DLD1 (cell line): ENCODE results near the gene WDR20.
"Not testable (repeated sequence)": the region's sequence is repeated elsewhere in the genome, so short reads cannot be mapped to it uniquely, and the experiment has no call there.

Experiments
- in situ Hi-C: cut with HindIII; loops from 2 replicates; pipeline ENCODE4 v1.10.0; 2017; ENCODE audit warnings: low sequenced_read_pairs

The WDR20 gene

GRCh38 chr14:102139286-102140026 is at the start of gene WDR20:
TSS of gene WDR20 (plus strand) at chr14:102139897. CDS start at chr14:102139924, 27 bp downstream.
- in situ Hi-C loops: no loop called here

- in situ Hi-C loops: no loop called here
Measured at GRCh38 chr14:102090713-102091112, 49.0 kb upstream of the WDR20 start.

GRCh38 chr14:102092806-102093205 is 46.9 kb upstream of the WDR20 start:
- in situ Hi-C loops: no loop called here

DNA sequence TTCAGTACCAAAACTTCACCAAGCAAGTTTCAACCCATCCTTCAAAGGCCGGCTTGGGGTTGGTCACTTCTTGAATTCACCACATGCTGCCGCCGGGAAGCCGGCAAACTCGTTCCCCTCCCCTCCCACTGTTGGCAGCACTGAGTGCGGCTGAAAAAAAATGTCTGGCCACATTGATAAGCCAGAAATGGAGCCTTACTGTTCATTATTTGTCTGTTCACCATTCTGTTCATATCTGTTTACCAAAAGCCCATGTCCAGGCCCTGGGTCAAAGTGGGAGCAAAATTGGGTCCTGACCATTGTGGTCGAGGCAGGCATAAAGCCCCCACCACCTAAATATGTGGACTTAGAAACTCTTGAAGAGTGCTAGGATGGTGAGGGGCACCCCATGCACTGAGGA is 45.6 kb upstream of the WDR20 start:
- in situ Hi-C loops: no loop called here

- in situ Hi-C loops: no loop called here
Measured at GRCh38 chr14:102095231-102095870, 44.3 kb upstream of the WDR20 start.

DNA sequence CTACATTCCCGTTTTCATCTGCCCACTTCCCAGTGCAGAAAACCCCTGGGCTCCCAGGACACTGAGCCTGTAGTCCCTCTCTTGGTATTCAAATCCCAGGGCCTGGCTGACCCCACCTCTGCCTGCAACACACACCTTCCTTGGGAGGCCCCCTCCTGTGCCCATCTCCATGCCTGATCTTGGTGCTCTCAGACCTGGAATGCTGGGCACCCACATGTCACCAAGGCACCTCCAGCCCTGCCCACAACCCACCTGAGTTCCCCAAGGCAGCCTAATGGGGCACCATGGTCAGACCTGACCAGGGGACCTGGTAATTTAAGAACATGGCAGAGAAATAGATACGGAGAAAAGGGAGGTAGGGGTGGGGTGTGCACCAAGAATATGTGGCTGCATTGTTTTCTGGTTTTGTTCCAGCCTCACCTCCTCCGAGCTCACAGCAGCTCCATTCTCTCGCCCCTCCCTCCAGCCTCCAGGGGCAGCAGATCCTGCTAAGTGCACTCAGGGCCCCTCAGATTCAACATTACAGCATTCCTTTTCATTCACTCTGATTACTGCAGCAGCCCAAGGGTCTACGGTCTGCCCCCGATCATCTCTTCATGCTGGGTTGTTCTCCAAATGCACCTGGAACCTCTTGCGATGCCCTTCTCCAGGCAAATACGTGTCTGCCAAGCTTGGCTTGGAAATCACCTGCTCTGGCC is 43.7 kb upstream of the WDR20 start:
- in situ Hi-C loops: no loop called here

DNA sequence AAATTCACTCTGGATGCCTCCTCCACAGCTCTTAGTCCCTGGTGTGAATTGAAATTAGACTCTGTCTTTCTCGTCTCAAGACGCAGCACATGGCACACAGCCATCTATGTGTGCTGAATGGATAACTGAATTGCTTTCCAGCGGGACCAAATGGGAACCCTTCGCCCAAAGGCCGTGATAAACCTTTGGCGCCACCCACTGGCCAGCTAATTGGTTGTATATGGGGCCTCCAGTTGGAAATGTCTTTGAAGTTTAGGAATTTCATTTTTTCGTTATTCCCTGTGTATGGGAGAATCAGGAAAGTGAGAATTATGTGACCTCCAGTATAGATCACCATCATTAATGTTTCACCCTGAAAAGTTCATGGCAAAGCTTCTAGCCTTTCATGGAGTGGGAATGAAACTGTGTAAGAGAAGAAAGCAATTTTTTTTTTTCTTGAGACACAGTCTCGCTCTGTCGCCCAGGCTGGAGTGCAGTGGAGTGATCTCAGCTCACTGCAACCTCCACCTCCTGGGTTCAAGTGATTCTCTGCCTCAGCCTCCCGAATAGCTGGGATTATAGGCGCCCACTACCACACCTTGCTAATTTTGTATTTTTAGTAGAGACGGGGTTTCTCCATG is 43.0 kb upstream of the WDR20 start:
- in situ Hi-C loops: no loop called here

GRCh38 chr14:102097441-102098135 is 42.1 kb upstream of the WDR20 start:
- in situ Hi-C loops: no loop called here

DNA sequence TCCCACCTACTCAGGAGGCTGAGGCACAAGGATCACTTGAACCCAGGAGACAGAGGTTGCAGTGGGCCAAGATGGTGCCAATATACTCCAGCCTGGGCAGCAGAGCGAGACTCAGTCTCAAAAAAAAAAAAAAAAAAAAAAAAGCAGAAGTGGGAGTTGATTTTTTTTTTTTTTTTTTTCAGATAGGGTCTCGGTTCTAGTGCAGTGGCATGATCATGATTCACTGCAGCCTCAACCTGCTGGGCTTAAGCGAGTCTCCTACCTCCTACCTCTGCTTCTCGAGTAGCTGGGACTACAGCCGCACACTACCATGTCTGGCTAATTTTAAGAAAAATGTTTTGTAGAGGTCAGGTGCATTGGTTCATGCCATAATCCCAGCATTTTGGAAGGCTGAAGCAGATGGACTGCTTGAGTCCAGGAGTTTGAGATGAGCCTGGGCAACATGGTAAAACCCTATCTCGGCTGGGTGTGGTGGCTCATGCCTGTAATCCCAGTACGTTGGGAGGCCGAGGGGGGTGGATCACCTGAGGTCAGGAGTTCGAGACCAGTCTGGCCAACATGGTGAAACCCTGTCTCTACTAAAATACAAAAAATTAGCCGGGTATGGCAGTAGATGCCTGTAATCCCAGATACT is 36.5 kb upstream of the WDR20 start:
- in situ Hi-C loops: no loop called here

DNA sequence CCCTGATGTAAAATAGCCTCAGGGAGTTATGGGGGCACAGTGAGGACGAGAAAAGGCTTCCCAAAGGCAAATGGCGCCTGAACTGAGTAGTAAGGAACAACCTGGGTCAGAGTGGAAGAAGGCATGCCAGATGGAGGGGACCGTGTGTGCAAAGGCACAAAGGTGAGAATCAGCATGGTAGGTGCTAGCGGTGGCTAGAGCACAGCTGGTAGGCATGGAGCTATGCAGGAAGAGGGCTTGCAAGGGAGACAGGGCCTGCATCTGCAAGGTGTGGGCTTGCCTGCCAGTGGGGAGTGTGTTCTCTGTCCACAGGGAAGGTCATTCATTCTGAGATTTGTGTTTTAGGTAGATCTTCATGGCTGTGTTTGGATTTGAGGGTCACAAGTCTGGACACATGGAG is 34.3 kb upstream of the WDR20 start:
- in situ Hi-C loops: no loop called here

DNA sequence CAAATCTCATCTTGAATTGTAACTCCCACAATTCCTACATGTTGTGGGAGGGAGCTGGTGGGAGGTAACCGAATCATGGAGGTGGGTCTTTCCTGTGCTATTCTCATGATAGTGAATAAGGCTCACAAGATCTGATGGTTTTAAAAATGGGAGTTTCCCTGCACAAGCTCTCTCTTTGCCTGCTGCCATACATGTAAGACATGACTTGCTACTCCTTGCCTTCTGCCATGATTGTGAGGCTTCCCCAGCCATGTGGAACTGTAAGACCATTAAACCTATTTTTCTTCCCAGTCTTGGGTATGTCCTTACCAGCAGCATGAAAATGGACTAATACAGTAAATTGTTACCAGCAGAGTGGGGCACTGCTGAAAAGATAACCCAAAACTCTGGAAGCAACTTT is 30.4 kb upstream of the WDR20 start:
- in situ Hi-C loops: not testable (repeated sequence)

- in situ Hi-C loops: no loop called here
Measured at GRCh38 chr14:102111101-102111500, 28.6 kb upstream of the WDR20 start.

DNA sequence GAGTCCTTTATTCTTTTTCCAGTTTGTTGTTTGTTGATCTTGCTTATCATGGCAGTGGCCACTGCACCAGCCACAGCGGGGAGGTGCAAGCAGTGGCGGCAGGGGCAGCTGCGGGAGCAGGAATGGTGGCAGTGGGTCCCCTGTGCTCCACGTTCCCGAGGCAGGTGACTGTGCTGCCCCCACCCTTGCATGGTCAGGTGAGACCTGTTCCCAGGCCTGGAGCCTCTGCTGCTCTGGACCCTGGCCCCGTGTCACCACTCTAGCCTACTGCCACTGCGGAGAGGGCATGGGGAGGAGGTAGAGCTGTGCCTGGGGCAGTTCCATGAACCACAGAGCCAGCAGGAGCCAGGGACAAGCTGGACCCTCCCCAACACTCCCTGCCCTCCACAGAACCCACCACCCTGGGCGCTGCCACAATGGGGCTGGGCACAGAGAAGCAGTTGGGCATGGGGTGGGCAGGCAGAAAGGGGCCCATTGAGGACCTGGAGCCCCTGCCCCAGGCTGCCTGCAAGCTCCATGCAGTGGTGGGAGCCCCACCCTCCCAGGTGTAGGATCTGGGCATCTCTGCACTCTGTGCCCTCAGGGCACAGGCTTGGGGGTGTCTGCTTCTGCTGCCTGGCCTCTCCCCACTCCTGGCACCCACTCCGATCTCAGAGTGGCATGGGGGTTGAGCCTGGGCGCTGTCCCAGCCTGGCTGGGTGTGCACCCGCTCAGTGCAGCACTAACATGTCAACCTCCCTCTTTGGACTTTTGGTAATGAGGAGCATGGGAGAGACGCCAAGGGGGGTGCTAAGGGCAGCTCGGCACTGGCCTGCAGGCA is 23.1 kb upstream of the WDR20 start:
- in situ Hi-C loops: no loop called here

- in situ Hi-C loops: no loop called here
Measured at GRCh38 chr14:102117852-102118251, 21.8 kb upstream of the WDR20 start.

DNA sequence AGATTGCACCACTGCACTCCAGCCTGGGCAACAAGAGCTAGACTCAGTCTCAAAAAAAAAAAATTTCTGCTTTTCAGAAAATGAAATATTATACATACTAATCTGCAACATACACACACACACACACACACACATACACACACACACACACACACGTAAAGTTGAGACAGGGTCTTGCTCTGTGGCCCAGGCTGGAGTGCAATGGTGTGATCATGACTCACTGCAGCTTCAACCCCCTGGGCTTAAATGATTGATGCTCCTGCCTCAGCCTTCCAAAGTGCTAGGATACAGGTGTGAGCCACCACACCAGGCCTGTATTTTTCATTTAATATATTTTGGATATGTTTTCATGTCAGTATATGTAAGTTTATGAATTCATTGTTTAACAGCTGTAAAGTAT is 18.8 kb upstream of the WDR20 start:
- in situ Hi-C loops: no loop called here

GRCh38 chr14:102121567-102121966 is 18.1 kb upstream of the WDR20 start:
- in situ Hi-C loops: no loop called here

- in situ Hi-C loops: no loop called here
Measured at GRCh38 chr14:102124419-102124818, 15.3 kb upstream of the WDR20 start.

- in situ Hi-C loops: no loop called here
Measured at GRCh38 chr14:102125546-102125945, 14.2 kb upstream of the WDR20 start.

- in situ Hi-C loops: no loop called here
Measured at GRCh38 chr14:102126807-102127455, 12.8 kb upstream of the WDR20 start.
